GM19328 (cell line): ENCODE results near the gene UBE2V1.
"Not testable (repeated sequence)": the region's sequence is repeated elsewhere in the genome, so short reads cannot be mapped to it uniquely, and the experiment has no call there.

Source experiments
- ATAC-seq: cut with Tn5 transposase; IDR thresholded peaks from one replicate; pipeline ENCODE4 v1.9.1; 2021; ENCODE audit warnings: mild to moderate bottlenecking, moderate library complexity; ENCODE audit not compliant: unreplicated experiment

Gene UBE2V1

GRCh38 chr20:50066161-50066834 lies 46.7 kb downstream of the UBE2V1 start:
- no peak for ATAC-seq

- no peak for ATAC-seq
Measured at GRCh38 chr20:50065325-50065615, 47.7 kb downstream of the UBE2V1 start.

GRCh38 chr20:50063763-50064162 lies 49.2 kb downstream of the UBE2V1 start:
- ATAC-seq, result not testable (repeated sequence)

- no peak for ATAC-seq
Measured at GRCh38 chr20:50062006-50062838, 50.7 kb downstream of the UBE2V1 start.

GRCh38 chr20:50061151-50062005 lies 51.6 kb downstream of the UBE2V1 start:
- no peak for ATAC-seq

GRCh38 chr20:50058662-50059402 lies 54.1 kb downstream of the UBE2V1 start:
- no peak for ATAC-seq

- no peak for ATAC-seq
Measured at GRCh38 chr20:50057714-50058053, 55.3 kb downstream of the UBE2V1 start.

GRCh38 chr20:50056951-50057713 lies 55.8 kb downstream of the UBE2V1 start:
- ATAC-seq, result no peak

GRCh38 chr20:50056408-50056926 lies 56.5 kb downstream of the UBE2V1 start:
- ATAC-seq, result no peak

GRCh38 chr20:50055524-50056083 lies 57.3 kb downstream of the UBE2V1 start:
- no peak for ATAC-seq

GRCh38 chr20:50054626-50055511 lies 58.1 kb downstream of the UBE2V1 start:
- ATAC-seq, result no peak

GRCh38 chr20:50054231-50054547 lies 58.8 kb downstream of the UBE2V1 start:
- ATAC-seq, result no peak

- ATAC-seq, result no peak
Measured at GRCh38 chr20:50053362-50054230, 59.4 kb downstream of the UBE2V1 start.

- no peak for ATAC-seq
Measured at GRCh38 chr20:50052550-50053361, 60.2 kb downstream of the UBE2V1 start.

GRCh38 chr20:50050660-50051308 lies 62.2 kb downstream of the UBE2V1 start:
- ATAC-seq, result no peak

GRCh38 chr20:50050214-50050613 lies 62.7 kb downstream of the UBE2V1 start:
- ATAC-seq, result no peak
